ENCODE measurements around the gene SETBP1.

SETBP1 gene

GRCh38 chr18:45109706-45110105, 429.0 kb downstream of the SETBP1 start:
- DNase-seq (ENCODE audit: low read depth, low spot score): no peak

GRCh38 chr18:45110577-45111501, 430.2 kb downstream of the SETBP1 start:
- no peak for DNase-seq (ENCODE audit: low read depth, low spot score)

- no peak for DNase-seq (ENCODE audit: low read depth, low spot score)
These were observed 430.8 kb downstream of the SETBP1 start for GRCh38 chr18:45111502-45111848.

- no peak for DNase-seq (ENCODE audit: low read depth, low spot score)
These were observed 432.0 kb downstream of the SETBP1 start for GRCh38 chr18:45112682-45113081.

- DNase-seq (ENCODE audit: low read depth, low spot score): no peak
These were observed 435.4 kb downstream of the SETBP1 start for GRCh38 chr18:45116116-45116515.

All from ELF-1 (cell line).